GM23338 (cell line): Measurements from ENCODE around the gene NR2C2AP. TPM values are rescaled to one million over a fixed set of nuclear protein-coding genes. Genes with fewer than 3 reads are reported as not detected.
A peak's percentile ranks its signal among the peaks of the same experiment; 100 is the strongest.

Experiments
- ATAC-seq: fragments of 200-7000 bp; cut with Tn5 transposase; 3 replicates; pipeline ENCODE4 v1.9.1; 2020
- DNase-seq: peaks from one replicate; pipeline ENCODE4 v3.0.0-alpha.2; 2015; ENCODE audit warnings: low spot score
- H2AFZ ChIP-seq: fragments of 200-600 bp; sonication (generic); 2 replicates; pipeline ENCODE4 v1.8.0; 2016; ENCODE audit warnings: antibody characterized with exemption, mild to moderate bottlenecking, moderate library complexity
- H3F3A ChIP-seq: fragments of 200-600 bp; sonication (generic); replicated peaks from 2 replicates; pipeline ENCODE4 v1.8.0; 2017; ENCODE audit warnings: antibody characterized with exemption, mixed run types, low read depth
- H3K27ac ChIP-seq: fragments of 200-600 bp; sonication (generic); 2 replicates; pipeline ENCODE4 v1.6.1; 2016; ENCODE audit warnings: low read depth
- H3K27me3 ChIP-seq: fragments of 200-600 bp; sonication (generic); 2 replicates; pipeline ENCODE4 v1.8.0; 2016; ENCODE audit warnings: mild to moderate bottlenecking, mixed run types, moderate library complexity; ENCODE audit not compliant: insufficient read depth
- H3K36me3 ChIP-seq: fragments of 200-600 bp; sonication (generic); 2 replicates; pipeline ENCODE4 v1.8.0; 2016; ENCODE audit warnings: mild to moderate bottlenecking; ENCODE audit not compliant: insufficient read depth
- H3K4me1 ChIP-seq: fragments of 200-600 bp; sonication (generic); 2 replicates; pipeline ENCODE4 v1.8.0; 2016; ENCODE audit warnings: mild to moderate bottlenecking, moderate library complexity; ENCODE audit not compliant: insufficient read depth
- H3K4me2 ChIP-seq: fragments of 200-600 bp; sonication (generic); 2 replicates; pipeline ENCODE4 v1.7.1; 2017; ENCODE audit warnings: mixed run types
- H3K4me3 ChIP-seq: fragments of 200-600 bp; sonication (generic); 2 replicates; pipeline ENCODE4 v1.6.1; 2016; ENCODE audit warnings: mixed run types
- H3K79me2 ChIP-seq: fragments of 200-600 bp; sonication (generic); replicated peaks from 2 replicates; pipeline ENCODE4 v1.8.0; 2017; ENCODE audit warnings: mild to moderate bottlenecking; ENCODE audit not compliant: insufficient read depth
- H3K9me2 ChIP-seq: fragments of 200-600 bp; sonication (generic); 2 replicates; pipeline ENCODE4 v1.8.0; 2017; ENCODE audit not compliant: insufficient read depth
- H4K20me1 ChIP-seq: fragments of 200-600 bp; sonication (generic); replicated peaks from 2 replicates; pipeline ENCODE4 v1.8.0; 2017; ENCODE audit warnings: mild to moderate bottlenecking; ENCODE audit not compliant: insufficient read depth
- H3K27ac Mint-ChIP-seq: 2 replicates; pipeline ENCODE4 v1.8.0; 2020; ENCODE audit warnings: inconsistent platforms, mild to moderate bottlenecking, moderate library complexity, mixed read lengths
- H3K27me3 Mint-ChIP-seq: 3 replicates; pipeline ENCODE4 v1.8.0; 2022; ENCODE audit warnings: low read depth, mild to moderate bottlenecking, moderate library complexity, mixed read lengths, inconsistent platforms; ENCODE audit not compliant: insufficient read depth, poor library complexity
- H3K36me3 Mint-ChIP-seq: 3 replicates; pipeline ENCODE4 v1.8.0; 2021; ENCODE audit warnings: low read depth, mild to moderate bottlenecking, inconsistent platforms, moderate library complexity, mixed read lengths
- H3K4me1 Mint-ChIP-seq: 3 replicates; pipeline ENCODE4 v1.8.0; 2020; ENCODE audit warnings: mild to moderate bottlenecking, inconsistent platforms, mixed read lengths
- H3K4me3 Mint-ChIP-seq: 3 replicates; pipeline ENCODE4 v1.8.0; 2021; ENCODE audit warnings: moderate library complexity, mild to moderate bottlenecking, inconsistent platforms, mixed read lengths
- H3K9me3 Mint-ChIP-seq: 3 replicates; pipeline ENCODE4 v1.8.0; 2020; ENCODE audit warnings: moderate library complexity, mild to moderate bottlenecking, inconsistent platforms, mixed read lengths
- CREB1 ChIP-seq: fragments of 250-450 bp; sonication (Bioruptor Pico); IDR thresholded peaks from 2 replicates; pipeline ENCODE4 v1.5.0; 2020; ENCODE audit warnings: low read depth, mild to moderate bottlenecking, moderate library complexity
- EZH2phosphoT487 ChIP-seq: fragments of 200-600 bp; sonication (generic); IDR thresholded peaks from one replicate; pipeline ENCODE4 v1.8.1; 2018; ENCODE audit warnings: antibody characterized with exemption; ENCODE audit not compliant: unreplicated experiment
- REST ChIP-seq: IDR thresholded peaks from one replicate; pipeline ENCODE4 v1.6.1; 2018; ENCODE audit warnings: antibody characterized with exemption; ENCODE audit not compliant: unreplicated experiment
- STAT1 ChIP-seq: IDR thresholded peaks from one replicate; pipeline ENCODE4 v1.6.1; 2016; ENCODE audit warnings: antibody characterized with exemption; ENCODE audit not compliant: unreplicated experiment
- ZNF114 ChIP-seq: fragments of 250-450 bp; sonication (Bioruptor Pico); IDR thresholded peaks from 2 replicates; pipeline ENCODE4 v1.5.0; 2020; ENCODE audit warnings: mild to moderate bottlenecking, moderate library complexity
- ZNF331 ChIP-seq: fragments of 250-450 bp; sonication (Bioruptor Pico); IDR thresholded peaks from 2 replicates; pipeline ENCODE4 v1.5.0; 2020; ENCODE audit warnings: low read depth, mild to moderate bottlenecking, moderate library complexity
- ZNF462 ChIP-seq: fragments of 250-450 bp; sonication (Bioruptor Pico); IDR thresholded peaks from 2 replicates; pipeline ENCODE4 v1.5.0; 2020; ENCODE audit warnings: mild to moderate bottlenecking, moderate library complexity
- polyA plus RNA-seq: library from polyadenylated mRNA; unstranded; fragments of >200 nt; fragmentation: Nextera tagmentation; extraction: Ambion mirVana; gene quantifications from 2 replicates; pipeline ENCODE4 v1.2.1, GENCODE V29; 2016
- total RNA-seq: library from RNA; depleted of rRNA; stranded (reverse); fragments of >200 nt; shearing (Covaris generic); gene quantifications from 2 replicates; pipeline ENCODE4 v1.2.3, GENCODE V29; 2014

Gene NR2C2AP
- total and polyA plus RNA-seq, 2 experiments from 2014 or later = 14.4 to 25.7 TPM

- no peak overlapping the region for H3K4me2 ChIP-seq
- ATAC-seq (no peak), DNase-seq (no peak)
- Mint-ChIP-seq H3K27me3 (peaks cover 3% of the 10 kb centered on the region), H3K36me3 (peaks cover 20% of the 10 kb centered on the region), H3K4me3 (no peak overlapping the region), H3K4me1 (peaks cover 3% of the 10 kb centered on the region; the same call in 2 of the 3 replicates), H3K27ac (no peak overlapping the region), H3K9me3 (no peaks in the 10 kb centered on the region)
- no peaks in the 10 kb centered on the region for H3K4me1 ChIP-seq
- no peaks in the 10 kb centered on the region for H4K20me1 ChIP-seq
- TF ChIP-seq ZNF331 (peak; percentile 71), ZNF462 (no peak), STAT1 (no peak), ZNF114 (CRISPR knock-in tag) (no peak), CREB1 (no peak), EZH2phosphoT487 (no peak), REST (no peak)
- no peaks in the 10 kb centered on the region for H3K36me3 ChIP-seq
- H2AFZ ChIP-seq = no peak overlapping the region
- no peak overlapping the region for H3K4me3 ChIP-seq
- H3K9me2 ChIP-seq = no peaks in the 10 kb centered on the region
- H3K79me2 ChIP-seq = no peaks in the 10 kb centered on the region
- H3K27ac ChIP-seq = no peak overlapping the region
- no peaks in the 10 kb centered on the region for H3F3A ChIP-seq
- no peaks in the 10 kb centered on the region for H3K27me3 ChIP-seq
These were observed 23.4 kb downstream of the NR2C2AP start for GRCh38 chr19:19179548-19180441.
